A549 (cell line): Measurements from ENCODE around the gene HES4. TPM values are rescaled to one million over a fixed set of nuclear protein-coding genes. Genes with fewer than 3 reads are reported as not detected.

Experiments used
- ATAC-seq, 2 experiments: fragments of 200-7000 bp in 1 of 2; fragments of >200 bp in 1 of 2; cut with Nextera tagmentation in 1 of 2; cut with Tn5 transposase in 1 of 2; 3 replicates each; pipeline versions ENCODE4 v1.8.0 to v1.9.1; 2018 to 2020; ENCODE audit warnings: mild to moderate bottlenecking in 1 of 2, moderate library complexity in 1 of 2
- CTCF ChIA-PET: fragments of 300-600 bp; sonication (Branson Sonifier 250); formaldehyde crosslinking; extraction: SDS; loops from one replicate; lab custom pipeline; 2021; ENCODE audit warnings: antibody characterized with exemption, inconsistent platforms; lab: Yijun Ruan, JAX
- POLR2A ChIA-PET: fragments of 350-600 bp; formaldehyde crosslinking; extraction: SDS; loops from one replicate; lab custom pipeline; 2021; ENCODE audit warnings: antibody characterized with exemption, inconsistent platforms; lab: Yijun Ruan, JAX
- DNase-seq, 2 experiments: peaks; one replicate each; pipeline versions ENCODE4 v3.0.0 to v3.0.0-alpha.2; 2011 to 2016; ENCODE audit warnings: low read depth in 1 of 2, low spot score in 1 of 2
- FAIRE-seq: peaks from 2 replicates; lab custom pipeline; 2011; peaks lifted over from hg19 to GRCh38; lab: Jason Lieb, UNC
- H3K27ac ChIP-seq, 2 experiments: fragments of >200 bp; sonication (Bioruptor Twin); formaldehyde crosslinking; 3 replicates each; pipeline ENCODE4 v1.5.1; 2016 to 2017
- H3K4me1 ChIP-seq: fragments of >200 bp; sonication (Bioruptor Twin); formaldehyde crosslinking; 3 replicates; pipeline ENCODE4 v1.6.1; 2016
- H3K4me2 ChIP-seq: fragments of >200 bp; sonication (Bioruptor Twin); formaldehyde crosslinking; 3 replicates; pipeline ENCODE4 v1.6.1; 2016
- H3K4me3 ChIP-seq: fragments of >200 bp; sonication (Bioruptor Twin); formaldehyde crosslinking; 3 replicates; pipeline ENCODE4 v1.5.1; 2016
- H3K9me3 ChIP-seq: fragments of >200 bp; sonication (Bioruptor Twin); formaldehyde crosslinking; 3 replicates; pipeline ENCODE4 v1.6.1; 2016
- ATOH8 ChIP-seq: fragments of 250-450 bp; sonication (Bioruptor Pico); IDR thresholded peaks from 2 replicates; pipeline ENCODE4 v1.5.0; 2020; ENCODE audit warnings: low read depth, mild to moderate bottlenecking, moderate library complexity
- CBX2 ChIP-seq: fragments of 200-600 bp; sonication (generic); IDR thresholded peaks from 2 replicates; pipeline ENCODE4 v1.6.1; 2016; ENCODE audit warnings: low read depth, mild to moderate bottlenecking, borderline replicate concordance
- CHD4 ChIP-seq: fragments of 200-600 bp; sonication (generic); IDR thresholded peaks from 2 replicates; pipeline ENCODE4 v1.6.1; 2016; ENCODE audit warnings: antibody characterized with exemption, mild to moderate bottlenecking, borderline replicate concordance
- CTCF ChIP-seq: fragments of >200 bp; sonication (Bioruptor Twin); formaldehyde crosslinking; IDR thresholded peaks from 3 replicates; pipeline ENCODE4 v1.5.1; 2016
- EP300 ChIP-seq, 2 experiments: fragments of >200 bp; sonication (Bioruptor Twin); formaldehyde crosslinking; IDR thresholded peaks; 2 replicates in 1 of 2; 3 replicates in 1 of 2; pipeline ENCODE4 v1.6.1; 2016 to 2017
- FOSL2 ChIP-seq, 2 experiments: fragments of 450-650 bp in 1 of 2; fragments of >200 bp in 1 of 2; sonication (Bioruptor Twin) in 1 of 2; formaldehyde crosslinking; IDR thresholded peaks; 2 replicates each; pipeline versions ENCODE4 v1.5.0 to v1.6.1; 2016 to 2020; ENCODE audit warnings: mild to moderate bottlenecking in 1 of 2, moderate library complexity in 1 of 2
- GATA3 ChIP-seq: IDR thresholded peaks from 2 replicates; pipeline ENCODE4 v1.6.1; 2012; ENCODE audit warnings: borderline replicate concordance
- HES2 ChIP-seq: fragments of >200 bp; sonication (Bioruptor Twin); formaldehyde crosslinking; IDR thresholded peaks from 2 replicates; pipeline ENCODE4 v1.6.1; 2016
- HOXA7 ChIP-seq: fragments of 250-450 bp; sonication (Bioruptor Pico); IDR thresholded peaks from 2 replicates; pipeline ENCODE4 v1.5.0; 2020; ENCODE audit warnings: mild to moderate bottlenecking, moderate library complexity
- HOXB13 ChIP-seq: fragments of 250-450 bp; sonication (Bioruptor Pico); IDR thresholded peaks from 2 replicates; pipeline ENCODE4 v1.5.0; 2020; ENCODE audit warnings: low read depth, mild to moderate bottlenecking, moderate library complexity
- JUN ChIP-seq, 2 experiments: fragments of >200 bp; sonication (Bioruptor Twin); formaldehyde crosslinking; IDR thresholded peaks; 2 replicates in 1 of 2; 3 replicates in 1 of 2; pipeline ENCODE4 v1.6.1; 2016 to 2017
- KDM1A ChIP-seq: fragments of 200-600 bp; sonication (generic); IDR thresholded peaks from 2 replicates; pipeline ENCODE4 v1.6.1; 2016; ENCODE audit warnings: low read depth, mild to moderate bottlenecking
- KDM5A ChIP-seq: fragments of 200-600 bp; sonication (generic); IDR thresholded peaks from 2 replicates; pipeline ENCODE4 v1.6.1; 2016; ENCODE audit warnings: antibody characterized with exemption, mild to moderate bottlenecking
- MAFK ChIP-seq: fragments of 450-650 bp; IDR thresholded peaks from 2 replicates; pipeline ENCODE4 v1.6.1; 2014; ENCODE audit not compliant: partially characterized antibody
- MAX ChIP-seq: IDR thresholded peaks from 2 replicates; pipeline ENCODE4 v1.6.1; 2012
- MAZ ChIP-seq: fragments of 150-350 bp; IDR thresholded peaks from 2 replicates; pipeline ENCODE4 v1.6.1; 2014; ENCODE audit warnings: antibody characterized with exemption, low read depth, low read length, borderline replicate concordance
- NFE2L2 ChIP-seq: fragments of 150-350 bp; conservative IDR thresholded peaks from 2 replicates; pipeline ENCODE4 v1.6.1; 2014; ENCODE audit warnings: low read length
- PHF8 ChIP-seq: fragments of 200-600 bp; sonication (generic); IDR thresholded peaks from 2 replicates; pipeline ENCODE4 v1.6.1; 2016; ENCODE audit warnings: low read depth, mild to moderate bottlenecking, antibody characterized with exemption, moderate library complexity, borderline replicate concordance
- POLR2AphosphoS2 ChIP-seq: conservative IDR thresholded peaks from 2 replicates; pipeline ENCODE4 v1.6.1; 2012; ENCODE audit warnings: low read length, improper control_type of control experiment, inconsistent platforms
- RAD21 ChIP-seq, 2 experiments: fragments of >200 bp in 1 of 2; sonication (Bioruptor Twin) in 1 of 2; formaldehyde crosslinking in 1 of 2; IDR thresholded peaks in 1 of 2; conservative IDR thresholded peaks in 1 of 2; 2 replicates in 1 of 2; 3 replicates in 1 of 2; pipeline ENCODE4 v1.6.1; 2012 to 2018; ENCODE audit warnings: inconsistent platforms in 1 of 2
- REST ChIP-seq: fragments of 200-600 bp; sonication (generic); IDR thresholded peaks from 2 replicates; pipeline ENCODE4 v1.6.1; 2016; ENCODE audit warnings: antibody characterized with exemption, mild to moderate bottlenecking, moderate library complexity
- RNF2 ChIP-seq: fragments of 200-600 bp; sonication (generic); IDR thresholded peaks from 2 replicates; pipeline ENCODE4 v1.6.1; 2016; ENCODE audit warnings: low read depth, mild to moderate bottlenecking, antibody characterized with exemption, moderate library complexity, borderline replicate concordance
- SREBF2 ChIP-seq: fragments of 450-650 bp; IDR thresholded peaks from 2 replicates; pipeline ENCODE4 v1.6.1; 2014; ENCODE audit warnings: mild to moderate bottlenecking, moderate library complexity
- TFCP2L1 ChIP-seq: fragments of 250-450 bp; sonication (Bioruptor Pico); IDR thresholded peaks from 2 replicates; pipeline ENCODE4 v1.5.0; 2021; ENCODE audit warnings: mild to moderate bottlenecking
- USF2 ChIP-seq: fragments of 450-650 bp; IDR thresholded peaks from 2 replicates; pipeline ENCODE4 v1.6.1; 2014; ENCODE audit warnings: antibody characterized with exemption
- ZC3H11A ChIP-seq: fragments of 450-650 bp; IDR thresholded peaks from 2 replicates; pipeline ENCODE4 v1.6.1; 2014; ENCODE audit warnings: antibody characterized with exemption, mild to moderate bottlenecking
- ZFP36 ChIP-seq: fragments of 450-650 bp; IDR thresholded peaks from 2 replicates; pipeline ENCODE4 v1.6.1; 2014; ENCODE audit warnings: borderline replicate concordance; ENCODE audit not compliant: partially characterized antibody
- ZNF302 ChIP-seq: fragments of 250-450 bp; sonication (Bioruptor Pico); IDR thresholded peaks from 2 replicates; pipeline ENCODE4 v1.9.0; 2021; ENCODE audit warnings: inconsistent platforms, mild to moderate bottlenecking, moderate library complexity
- WGBS: methylation state at CpG from one replicate; pipeline ENCODE4 v1.1.6; 2017; ENCODE audit errors: missing lambda C conversion rate; 5-methylcytosine and 5-hydroxymethylcytosine counted together
- polyA plus RNA-seq, 4 experiments: library from polyadenylated mRNA; depleted of rRNA in 3 of 4; stranded (reverse); fragments of >200 nt; fragmentation: RNase III in 1 of 4; extraction: RNeasy Plus Mini Kit Qiagen cat#74134 plus additional on column Dnase treatment in 1 of 4; gene quantifications; 2 replicates in 3 of 4; 3 replicates in 1 of 4; pipeline ENCODE4 v1.2.3, GENCODE V29; 2011 to 2017

The HES4 gene
- polyA plus RNA-seq, 2 of the 4 experiments (the other 2 are of a cell fraction): 5.9 to 8.4 TPM

- WGBS: 98% methylated on average over 15 of the region's 30 CpGs
- TF ChIP-seq GATA3 (no peak), SREBF2 (no peak), RNF2 (no peak), NFE2L2 (no peak), CHD4 (no peak), PHF8 (no peak), CTCF (no peak), KDM5A (no peak), ZFP36 (no peak), FOSL2 (IDR thresholded peaks at IDR 0.05) (no peak), FOSL2 (CRISPR knock-in tag; IDR thresholded peaks at IDR 0.05) (no peak), RAD21 (conservative IDR thresholded peaks at IDR 0.05 in 1 of 2, IDR thresholded peaks at IDR 0.05 in 1 of 2) (no peak), CBX2 (no peak), HOXB13 (CRISPR knock-in tag) (no peak), MAZ (no peak)
- H3K27ac ChIP-seq: no peak overlapping the region
- ChIA-PET POLR2A (no interaction called here), CTCF (interaction anchor here (0.6 to 2.7 kb wide), 3 partner anchors 24 to 32 kb away, joined by 3 to 8 read pairs (median 5); no protein-coding TSS in a partner anchor)
- no peak overlapping the region for H3K4me3 ChIP-seq
- DNase-seq (no peak), FAIRE-seq (no peak), ATAC-seq (no peak)
- H3K4me1 ChIP-seq: no peaks in the 10 kb centered on the region; the same call in 2 of the 3 replicates
- H3K9me3 ChIP-seq: no peaks in the 10 kb centered on the region
- no peak overlapping the region for H3K4me2 ChIP-seq
Measured at GRCh38 chr1:1034439-1034781, 34.5 kb upstream of the HES4 start.

GRCh38 chr1:1033731-1034438 is 34.0 kb upstream of the HES4 start:
- Histone ChIP-seq H3K4me3 (no peak overlapping the region), H3K27ac (no peak overlapping the region), H3K4me2 (no peak overlapping the region), H3K9me3 (no peaks in the 10 kb centered on the region), H3K4me1 (no peaks in the 10 kb centered on the region; the same call in 2 of the 3 replicates)
- ATAC-seq (no peak), FAIRE-seq (no peak), DNase-seq (no peak)
- 97% methylated on average over 44 of the region's 71 CpGs for WGBS
- CTCF ChIA-PET: interaction anchor here (0.6 to 2.7 kb wide), 4 partner anchors 16 to 31 kb away, joined by 3 to 8 read pairs (median 4); no protein-coding TSS in a partner anchor
- TF ChIP-seq HOXA7 (CRISPR knock-in tag) (no peak), TFCP2L1 (CRISPR knock-in tag) (no peak), ATOH8 (CRISPR knock-in tag) (no peak), REST (no peak), EP300 (IDR thresholded peaks at IDR 0.05) (no peak), MAFK (no peak), MAX (no peak), POLR2AphosphoS2 (no peak), HES2 (no peak), FOSL2 (IDR thresholded peaks at IDR 0.05) (no peak), FOSL2 (CRISPR knock-in tag; IDR thresholded peaks at IDR 0.05) (no peak), ZNF302 (no peak), ZC3H11A (no peak), SREBF2 (no peak), CBX2 (no peak), GATA3 (no peak), PHF8 (no peak), KDM1A (no peak), HOXB13 (CRISPR knock-in tag) (no peak), JUN (IDR thresholded peaks at IDR 0.05) (no peak), USF2 (no peak)
- POLR2A ChIA-PET: no interaction called here
